GM18508 (cell line): ENCODE measurements around the gene SGCD.
A peak's percentile ranks its signal among the peaks of the same experiment; 100 is the strongest.

Experiments used
- ATAC-seq: cut with Tn5 transposase; IDR thresholded peaks from one replicate; pipeline ENCODE4 v1.9.1; 2021; ENCODE audit warnings: moderate number of reproducible peaks; ENCODE audit not compliant: insufficient read depth, unreplicated experiment

SGCD gene

DNA sequence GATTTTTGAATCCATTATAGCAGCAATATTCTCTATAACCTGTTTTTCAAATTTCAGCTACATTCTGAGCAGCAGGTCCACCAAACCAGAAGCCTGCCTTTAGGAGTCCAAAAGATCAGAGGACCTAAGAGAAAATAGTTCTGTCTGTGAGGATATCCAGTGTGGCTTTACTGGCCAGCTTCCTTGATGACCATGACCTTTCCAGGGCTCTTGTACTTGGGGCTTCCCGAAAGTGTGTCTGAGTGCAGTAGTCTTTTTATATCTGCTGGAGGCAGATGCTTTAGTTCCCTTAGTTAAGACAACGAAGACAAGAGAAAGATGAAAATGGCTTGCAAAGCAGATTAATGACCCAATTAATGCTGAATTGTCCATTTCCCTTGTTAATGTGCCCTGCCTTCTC lies 72.4 kb downstream of the SGCD start:
- no peak for ATAC-seq

DNA sequence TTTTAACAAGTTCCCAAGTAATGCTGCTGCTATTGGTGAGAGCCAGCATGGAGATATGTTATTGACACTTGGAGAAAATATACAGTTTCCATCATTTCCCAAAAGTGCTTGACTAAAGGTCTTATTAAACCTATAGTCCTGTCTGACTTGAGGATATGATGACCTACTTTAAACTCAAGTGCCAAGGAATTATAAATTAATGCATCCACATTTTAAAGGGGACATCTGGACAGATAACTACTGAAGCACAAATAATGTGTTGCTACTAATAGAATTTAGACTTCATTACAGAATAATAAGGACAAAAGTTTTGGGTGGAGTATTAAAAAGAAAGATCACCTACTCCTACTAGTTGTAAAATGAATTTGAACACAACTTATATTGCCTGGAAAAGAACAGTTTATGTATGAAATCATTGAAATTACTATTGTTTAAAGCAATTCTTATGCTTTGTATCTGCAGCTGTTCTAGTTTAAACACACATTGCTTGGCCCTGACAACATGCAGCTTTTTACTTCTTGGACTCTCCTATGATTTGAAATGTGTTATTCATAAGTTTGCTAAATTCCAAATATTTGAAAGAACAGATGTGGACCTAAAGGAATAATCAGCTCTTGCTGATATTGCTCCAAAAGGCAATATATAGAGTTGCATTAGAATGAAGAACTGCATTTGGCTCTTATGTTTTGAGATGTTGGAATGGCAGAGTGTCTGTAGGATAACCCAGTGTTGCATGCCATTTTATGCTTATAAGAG lies 73.4 kb downstream of the SGCD start:
- ATAC-seq = no peak

- ATAC-seq = no peak
Measured at GRCh38 chr5:156401804-156402203, 74.8 kb downstream of the SGCD start.

GRCh38 chr5:156402387-156402921 lies 75.5 kb downstream of the SGCD start:
- ATAC-seq = peak; percentile 97

DNA sequence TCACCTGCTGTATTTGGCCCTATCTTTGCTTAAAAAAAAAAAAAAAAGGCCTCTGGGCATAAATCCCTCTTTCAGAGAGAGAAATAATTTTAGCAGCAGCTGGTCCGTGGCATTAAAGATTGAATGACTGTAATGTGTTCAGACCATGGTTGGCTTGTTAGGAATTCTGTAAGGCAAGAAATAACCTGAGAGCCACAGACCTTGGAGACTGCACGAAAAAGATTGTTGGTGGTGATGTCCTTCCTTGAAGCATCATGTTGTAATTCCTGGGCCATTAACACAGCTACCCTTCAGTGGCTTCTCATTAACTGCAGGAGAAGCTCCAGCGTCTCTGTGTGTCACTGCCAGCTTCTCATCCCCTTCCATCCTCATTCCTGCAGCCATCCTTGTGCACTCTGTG lies 79.0 kb downstream of the SGCD start:
- ATAC-seq = no peak

- ATAC-seq = no peak
Measured at GRCh38 chr5:156407251-156407650, 80.3 kb downstream of the SGCD start.

- ATAC-seq = no peak
Measured at GRCh38 chr5:156409834-156410233, 82.9 kb downstream of the SGCD start.

GRCh38 chr5:156411185-156411613 lies 84.2 kb downstream of the SGCD start:
- ATAC-seq = no peak

- no peak for ATAC-seq
Measured at GRCh38 chr5:156411957-156412356, 85.0 kb downstream of the SGCD start.

GRCh38 chr5:156414391-156414790 lies 87.4 kb downstream of the SGCD start:
- ATAC-seq = no peak

- ATAC-seq = no peak
Measured at GRCh38 chr5:156419661-156420060, 92.7 kb downstream of the SGCD start.

GRCh38 chr5:156420665-156421064 lies 93.7 kb downstream of the SGCD start:
- ATAC-seq = no peak

DNA sequence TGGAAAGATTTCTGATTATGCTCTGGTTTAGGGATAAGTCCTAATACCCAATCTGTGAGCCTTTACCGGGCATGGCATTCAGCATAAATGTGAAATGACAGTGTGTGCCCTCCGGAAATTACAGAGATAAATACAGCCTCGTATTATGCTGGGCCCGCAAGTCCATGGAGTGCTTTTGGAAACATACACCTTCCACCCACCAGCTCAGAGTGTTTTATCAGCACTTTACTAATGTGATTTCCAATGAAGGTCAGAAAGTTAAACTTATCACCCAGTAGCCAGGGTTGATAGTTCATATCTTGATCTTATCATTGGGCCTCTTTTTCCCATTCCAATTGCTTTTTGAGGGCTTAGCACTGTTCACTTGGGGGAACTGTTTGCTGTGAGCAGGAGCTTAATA lies 94.8 kb downstream of the SGCD start:
- no peak for ATAC-seq

- ATAC-seq = no peak
Measured at GRCh38 chr5:156423597-156423996, 96.6 kb downstream of the SGCD start.

DNA sequence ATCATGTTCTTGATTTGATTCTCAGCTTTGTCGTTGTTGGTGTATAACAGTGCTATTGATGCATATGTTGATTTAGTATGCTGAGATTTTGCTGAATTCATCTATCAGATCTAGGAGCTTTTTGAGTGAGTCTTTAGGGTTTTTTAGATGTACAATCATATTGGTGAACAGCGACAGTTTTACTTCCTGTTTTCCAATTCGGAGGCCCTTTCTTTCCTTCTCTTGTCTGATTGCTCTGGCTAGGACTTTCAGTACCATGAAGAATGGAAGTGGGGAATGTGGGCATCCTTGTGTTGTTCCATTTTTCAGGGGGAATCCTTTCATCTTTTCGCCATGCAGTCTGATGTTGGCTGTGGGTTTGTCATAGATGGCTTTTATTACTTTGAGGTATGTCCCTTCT lies 100.4 kb downstream of the SGCD start:
- no peak for ATAC-seq

- ATAC-seq = no peak
Measured at GRCh38 chr5:156431956-156432829, 105.2 kb downstream of the SGCD start.

- ATAC-seq = no peak
Measured at GRCh38 chr5:156432830-156433105, 105.8 kb downstream of the SGCD start.

GRCh38 chr5:156434471-156434870 lies 107.5 kb downstream of the SGCD start:
- no peak for ATAC-seq

GRCh38 chr5:156435101-156435500 lies 108.1 kb downstream of the SGCD start:
- no peak for ATAC-seq

DNA sequence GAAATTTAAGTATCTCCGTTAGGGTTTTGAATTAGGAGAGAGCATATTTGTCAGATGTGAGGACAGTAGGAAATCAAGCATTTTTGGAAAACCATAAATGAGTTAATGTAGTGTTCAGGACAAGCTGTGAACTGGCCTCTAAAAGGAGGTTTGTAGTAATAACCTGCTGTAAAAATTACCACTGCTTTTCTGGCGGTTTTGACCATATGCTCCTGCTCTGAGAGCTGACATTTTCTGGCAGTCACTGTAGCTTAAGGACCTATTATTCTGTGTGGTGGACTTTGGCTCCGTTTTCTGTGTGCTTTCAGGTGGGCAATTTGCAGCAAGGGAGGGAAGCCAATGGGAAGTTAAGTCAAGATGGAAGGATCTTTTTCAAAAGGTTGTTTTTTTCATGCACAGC lies 111.1 kb downstream of the SGCD start:
- no peak for ATAC-seq

DNA sequence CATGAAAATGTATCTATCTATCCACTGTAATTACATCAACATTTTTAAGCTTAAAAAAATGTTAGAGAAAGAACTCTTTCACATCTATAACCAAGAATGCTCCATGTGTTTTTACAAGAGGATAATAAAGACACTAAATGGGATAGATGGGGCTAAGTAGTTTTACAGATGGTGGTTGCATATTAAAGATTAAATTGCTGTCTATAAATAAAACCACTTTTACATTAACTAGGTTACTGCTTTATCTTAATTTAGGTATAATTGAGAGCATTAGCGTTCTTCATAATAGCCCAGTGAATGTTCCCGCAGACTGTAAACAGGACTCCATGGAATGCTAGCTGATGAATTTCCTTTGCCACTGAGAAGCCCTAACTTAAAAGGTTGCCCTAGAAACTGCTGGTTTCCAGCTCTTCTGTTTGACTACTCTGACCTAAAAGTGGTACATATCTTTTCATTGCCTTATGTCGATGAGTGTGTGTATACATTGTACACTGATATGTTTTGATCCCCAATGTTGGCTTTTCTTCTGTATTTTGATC lies 117.9 kb downstream of the SGCD start:
- ATAC-seq = no peak
